ENCODE results near the gene HS3ST5. TPM values are rescaled to one million over a fixed set of nuclear protein-coding genes. Genes with fewer than 3 reads are reported as not detected.

HS3ST5 gene
- total RNA-seq, 1 experiment from 2014 or later = 14.4 TPM

- H2BK5ac ChIP-seq (ENCODE audit: insufficient read length, low read length) = no peak overlapping the region
- no peaks in the 10 kb centered on the region for H3K79me2 ChIP-seq (ENCODE audit: insufficient read depth, low read length)
- no peaks in the 10 kb centered on the region; the same call in 1 of the 2 replicates for H3K4me1 ChIP-seq (ENCODE audit: insufficient read depth, low read length)
- no peak overlapping the region for H3K4ac ChIP-seq (ENCODE audit: low read depth, low read length)
- Mint-ChIP-seq H3K27ac (no peak overlapping the region), H3K36me3 (ENCODE audit: insufficient read depth in 1 of 3, low read depth in 3 of 3) (peaks cover 0 to 32% (median 11%) of the 10 kb centered on the region in 3 experiments; a peak in 4 of 7 replicates), H3K9me3 (no peaks in the 10 kb centered on the region), H3K27me3 (ENCODE audit: low read depth) (no peaks in the 10 kb centered on the region), H3K4me1 (peaks cover 13 to 16% of the 10 kb centered on the region in 2 experiments), H3K4me3 (no peak overlapping the region)
- no peak for DNase-seq
- H3T11ph ChIP-seq (ENCODE audit: low read length) = no peak overlapping the region
- H2AK5ac ChIP-seq (ENCODE audit: insufficient read length, low read length) = no peak overlapping the region
- H3K23me2 ChIP-seq (ENCODE audit: insufficient read length, low read depth, low read length, poor library complexity, severe bottlenecking) = no peaks in the 10 kb centered on the region
- H4K5ac ChIP-seq (ENCODE audit: insufficient read length, low read depth, low read length) = no peak overlapping the region
- no peak overlapping the region for H3K4me2 ChIP-seq (ENCODE audit: insufficient read depth, insufficient read length, low read length)
- H3K79me1 ChIP-seq (ENCODE audit: insufficient read depth, low read depth, low read length, poor library complexity, severe bottlenecking) = no peaks in the 10 kb centered on the region
- H3K56ac ChIP-seq (ENCODE audit: insufficient read length, low read depth, low read length) = no peak overlapping the region
- no peak overlapping the region for H2BK12ac ChIP-seq (ENCODE audit: insufficient read length, low read depth, low read length)
- H4K8ac ChIP-seq (replicated peaks; ENCODE audit: insufficient read length, low read depth, low read length) = no peak overlapping the region
- H2BK120ac ChIP-seq (ENCODE audit: low read depth, low read length, poor library complexity, severe bottlenecking) = no peak overlapping the region
- no peak overlapping the region for H3K9ac ChIP-seq (ENCODE audit: extremely low read depth, insufficient read length, low read length)
- no peak overlapping the region for H4K91ac ChIP-seq (ENCODE audit: insufficient read length, low read depth, low read length)
- H4K20me1 ChIP-seq (ENCODE audit: control insufficient read depth, insufficient read depth, insufficient read length) = no peaks in the 10 kb centered on the region
- H3K23ac ChIP-seq (ENCODE audit: insufficient read length, low read depth, low read length) = no peak overlapping the region
- H3K27me3 ChIP-seq (ENCODE audit: insufficient read depth, low read length) = no peaks in the 10 kb centered on the region
- no peak overlapping the region for H2BK15ac ChIP-seq (ENCODE audit: low read depth, low read length)
- H3K9me3 ChIP-seq (ENCODE audit: control insufficient read depth, low read depth, low read length) = no peaks in the 10 kb centered on the region
- H3K27ac ChIP-seq (ENCODE audit: insufficient read length, low read depth, low read length) = no peak overlapping the region
- TF ChIP-seq, protein P1, sequence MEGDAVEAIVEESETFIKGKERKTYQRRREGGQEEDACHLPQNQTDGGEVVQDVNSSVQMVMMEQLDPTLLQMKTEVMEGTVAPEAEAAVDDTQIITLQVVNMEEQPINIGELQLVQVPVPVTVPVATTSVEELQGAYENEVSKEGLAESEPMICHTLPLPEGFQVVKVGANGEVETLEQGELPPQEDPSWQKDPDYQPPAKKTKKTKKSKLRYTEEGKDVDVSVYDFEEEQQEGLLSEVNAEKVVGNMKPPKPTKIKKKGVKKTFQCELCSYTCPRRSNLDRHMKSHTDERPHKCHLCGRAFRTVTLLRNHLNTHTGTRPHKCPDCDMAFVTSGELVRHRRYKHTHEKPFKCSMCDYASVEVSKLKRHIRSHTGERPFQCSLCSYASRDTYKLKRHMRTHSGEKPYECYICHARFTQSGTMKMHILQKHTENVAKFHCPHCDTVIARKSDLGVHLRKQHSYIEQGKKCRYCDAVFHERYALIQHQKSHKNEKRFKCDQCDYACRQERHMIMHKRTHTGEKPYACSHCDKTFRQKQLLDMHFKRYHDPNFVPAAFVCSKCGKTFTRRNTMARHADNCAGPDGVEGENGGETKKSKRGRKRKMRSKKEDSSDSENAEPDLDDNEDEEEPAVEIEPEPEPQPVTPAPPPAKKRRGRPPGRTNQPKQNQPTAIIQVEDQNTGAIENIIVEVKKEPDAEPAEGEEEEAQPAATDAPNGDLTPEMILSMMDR (conservative IDR thresholded peaks at IDR 0.05) = no peak
- H2BK20ac ChIP-seq (ENCODE audit: low read depth, low read length, poor library complexity, severe bottlenecking) = no peak overlapping the region
- WGBS (ENCODE audit: extremely low coverage, insufficient read length, low lambda C conversion rate) = no CpG with 5 or more reads among the region's 4 CpGs
- no peak overlapping the region for H3K14ac ChIP-seq (ENCODE audit: insufficient read depth, low read length)
- no peak overlapping the region for H3K18ac ChIP-seq (ENCODE audit: insufficient read length, low read depth, low read length)
- no peak overlapping the region for H2AFZ ChIP-seq (ENCODE audit: low read length)
These were observed 281.1 kb downstream of the HS3ST5 start for GRCh38 chr6:114061741-114062140.
